HAP-1 (cell line): ENCODE data around the gene CAV3.

ENCODE experiments used
- DNase-seq, 2 experiments: peaks; one replicate each; pipeline ENCODE4 v3.0.0-alpha.2; 2016 to 2020; ENCODE audit warnings: low spot score in 2 of 2
- H3K27me3 ChIP-seq: fragments of 250-450 bp; sonication (Bioruptor Pico); 2 replicates; pipeline ENCODE4 v1.5.1; 2020; ENCODE audit warnings: low read depth, mild to moderate bottlenecking, moderate library complexity
- H3K36me3 ChIP-seq: fragments of 250-450 bp; sonication (Bioruptor Pico); replicated peaks from 2 replicates; pipeline ENCODE4 v1.5.1; 2020; ENCODE audit warnings: mild to moderate bottlenecking
- H3K4me1 ChIP-seq: fragments of 250-450 bp; sonication (Bioruptor Pico); 2 replicates; pipeline ENCODE4 v1.5.1; 2020; ENCODE audit warnings: mild to moderate bottlenecking
- H3K4me3 ChIP-seq: fragments of 250-450 bp; sonication (Bioruptor Pico); 2 replicates; pipeline ENCODE4 v1.5.1; 2020; ENCODE audit warnings: mild to moderate bottlenecking, moderate library complexity
- H3K9me3 ChIP-seq: fragments of 250-450 bp; sonication (Bioruptor Pico); 2 replicates; pipeline ENCODE4 v1.5.1; 2020; ENCODE audit warnings: mild to moderate bottlenecking, moderate library complexity
- in situ Hi-C: fragments of 300-500 bp; cut with MboI; formaldehyde crosslinking; loops from 3 replicates; pipeline ENCODE4 v1.14.3; 2020; ENCODE audit warnings: low sequenced_read_pairs, inconsistent platforms, mixed read lengths

Gene CAV3

GRCh38 chr3:8724108-8724752 lies 9.4 kb upstream of the CAV3 start:
- no peak for DNase-seq
- H3K9me3 ChIP-seq, result no peaks in the 10 kb centered on the region
- 0 out of 2 replicates have a peak, but pooled peaks cover 2% of the 10 kb centered on the region for H3K27me3 ChIP-seq
- H3K4me3 ChIP-seq, result no peak overlapping the region
- H3K36me3 ChIP-seq, result no peaks in the 10 kb centered on the region
- in situ Hi-C loops, result no loop called here
- no peaks in the 10 kb centered on the region for H3K4me1 ChIP-seq

- H3K4me3 ChIP-seq, result no peak overlapping the region
- in situ Hi-C loops, result no loop called here
- no peaks in the 10 kb centered on the region for H3K4me1 ChIP-seq
- 0 out of 2 replicates have a peak, but pooled peaks cover 2% of the 10 kb centered on the region for H3K27me3 ChIP-seq
- no peak for DNase-seq
- no peaks in the 10 kb centered on the region for H3K36me3 ChIP-seq
- no peaks in the 10 kb centered on the region for H3K9me3 ChIP-seq
Observed at GRCh38 chr3:8727605-8728512, 5.7 kb upstream of the CAV3 start.

- no peaks in the 10 kb centered on the region for H3K27me3 ChIP-seq
Observed at GRCh38 chr3:8729479-8729878, 4.1 kb upstream of the CAV3 start.

GRCh38 chr3:8730656-8731055 lies 2.9 kb upstream of the CAV3 start:
- DNase-seq, result no peak
- Histone ChIP-seq H3K9me3 (no peaks in the 10 kb centered on the region), H3K27me3 (no peaks in the 10 kb centered on the region), H3K4me1 (no peaks in the 10 kb centered on the region), H3K36me3 (no peaks in the 10 kb centered on the region), H3K4me3 (no peak overlapping the region)
- in situ Hi-C loops, result no loop called here

More at GRCh38 chr3:8729479-8729878, 4.1 kb upstream of the CAV3 start:
- Histone ChIP-seq H3K4me1 (no peaks in the 10 kb centered on the region), H3K9me3 (no peaks in the 10 kb centered on the region), H3K36me3 (no peaks in the 10 kb centered on the region), H3K4me3 (no peak overlapping the region)
- DNase-seq, result no peak
- in situ Hi-C loops, result no loop called here

GRCh38 chr3:8732413-8732812 lies 1.2 kb upstream of the CAV3 start:
- Histone ChIP-seq H3K9me3 (no peaks in the 10 kb centered on the region), H3K36me3 (no peaks in the 10 kb centered on the region), H3K4me3 (no peak overlapping the region), H3K27me3 (no peaks in the 10 kb centered on the region), H3K4me1 (no peaks in the 10 kb centered on the region)
- DNase-seq, result no peak
- in situ Hi-C loops, result no loop called here

- Histone ChIP-seq H3K4me3 (no peak overlapping the region), H3K4me1 (no peaks in the 10 kb centered on the region), H3K27me3 (no peaks in the 10 kb centered on the region), H3K36me3 (no peaks in the 10 kb centered on the region), H3K9me3 (no peaks in the 10 kb centered on the region)
- DNase-seq, result no peak
- in situ Hi-C loops, result no loop called here
Observed at GRCh38 chr3:8734137-8734878, 706 bp downstream of the CAV3 start.

GRCh38 chr3:8734908-8735307 lies 1.3 kb downstream of the CAV3 start:
- DNase-seq, result no peak
- no peak overlapping the region for H3K4me3 ChIP-seq
- no peaks in the 10 kb centered on the region for H3K9me3 ChIP-seq
- no peaks in the 10 kb centered on the region for H3K27me3 ChIP-seq
- in situ Hi-C loops, result no loop called here
- no peaks in the 10 kb centered on the region for H3K36me3 ChIP-seq
- no peaks in the 10 kb centered on the region for H3K4me1 ChIP-seq

- Histone ChIP-seq H3K4me1 (peaks cover 3% of the 10 kb centered on the region), H3K4me3 (no peak overlapping the region), H3K36me3 (no peaks in the 10 kb centered on the region), H3K27me3 (no peaks in the 10 kb centered on the region), H3K9me3 (no peaks in the 10 kb centered on the region)
- DNase-seq, result no peak
- in situ Hi-C loops, result no loop called here
Observed at GRCh38 chr3:8736436-8736835, 2.8 kb downstream of the CAV3 start.

GRCh38 chr3:8737301-8737700 lies 3.7 kb downstream of the CAV3 start:
- no peaks in the 10 kb centered on the region for H3K27me3 ChIP-seq
- peaks cover 8% of the 10 kb centered on the region for H3K4me1 ChIP-seq
- no peaks in the 10 kb centered on the region for H3K9me3 ChIP-seq
- DNase-seq, result no peak
- in situ Hi-C loops, result no loop called here
- H3K36me3 ChIP-seq, result no peaks in the 10 kb centered on the region
- no peak overlapping the region for H3K4me3 ChIP-seq

- Histone ChIP-seq H3K36me3 (no peaks in the 10 kb centered on the region), H3K4me1 (peaks cover 8% of the 10 kb centered on the region), H3K4me3 (no peak overlapping the region), H3K9me3 (no peaks in the 10 kb centered on the region), H3K27me3 (no peaks in the 10 kb centered on the region)
- in situ Hi-C loops, result no loop called here
- no peak for DNase-seq
Observed at GRCh38 chr3:8737823-8738222, 4.2 kb downstream of the CAV3 start.

GRCh38 chr3:8738639-8739038 lies 5.0 kb downstream of the CAV3 start:
- in situ Hi-C loops, result no loop called here
- peaks cover 8% of the 10 kb centered on the region for H3K4me1 ChIP-seq

GRCh38 chr3:8739757-8740504 lies 6.3 kb downstream of the CAV3 start:
- Histone ChIP-seq H3K9me3 (no peaks in the 10 kb centered on the region), H3K27me3 (no peaks in the 10 kb centered on the region), H3K4me3 (no peak overlapping the region), H3K36me3 (no peaks in the 10 kb centered on the region), H3K4me1 (peaks cover 8% of the 10 kb centered on the region)
- in situ Hi-C loops, result no loop called here
- DNase-seq, result no peak

More at GRCh38 chr3:8738639-8739038, 5.0 kb downstream of the CAV3 start:
- DNase-seq, result no peak
- Histone ChIP-seq H3K9me3 (no peaks in the 10 kb centered on the region), H3K27me3 (no peaks in the 10 kb centered on the region), H3K4me3 (no peak overlapping the region), H3K36me3 (no peaks in the 10 kb centered on the region)

- DNase-seq, result peak; percentile 52 to 71
- Histone ChIP-seq H3K4me3 (no peak overlapping the region), H3K27me3 (no peaks in the 10 kb centered on the region), H3K36me3 (no peaks in the 10 kb centered on the region), H3K4me1 (peaks cover 8% of the 10 kb centered on the region), H3K9me3 (no peaks in the 10 kb centered on the region)
- in situ Hi-C loops, result no loop called here
Observed at GRCh38 chr3:8741581-8742261, 8.1 kb downstream of the CAV3 start.
